Heart left ventricle (tissue), 16 donors: ENCODE measurements around the gene PDE6C. TPM values are rescaled to one million over a fixed set of nuclear protein-coding genes. Genes with fewer than 3 reads are reported as not detected.

Source experiments
- ATAC-seq, 4 donors: fragments of 200-7000 bp; cut with Tn5 transposase; one replicate each; pipeline ENCODE4 v1.9.1; 2020 to 2022; ENCODE audit warnings: moderate library complexity in 4 of 4, mild to moderate bottlenecking in 3 of 4, moderate number of reproducible peaks in 1 of 4
- DNase-seq, 5 donors: peaks; one replicate each; pipeline ENCODE4 v3.0.0-alpha.2; 2020
- H3K27ac ChIP-seq, 12 donors: fragments of 200-600 bp; sonication (generic) in 4 of 12; one replicate each; pipeline versions ENCODE4 v1.5.0 to v1.8.0; 2016 to 2022; ENCODE audit warnings: mild to moderate bottlenecking in 2 of 12
- H3K27me3 ChIP-seq, 9 donors: fragments of 200-600 bp; sonication (generic) in 2 of 9; one replicate each; pipeline versions ENCODE4 v1.5.1 to v1.8.0; 2016 to 2022; ENCODE audit warnings: mild to moderate bottlenecking in 3 of 9
- H3K36me3 ChIP-seq, 9 donors: fragments of 200-600 bp; sonication (generic) in 2 of 9; one replicate each; pipeline versions ENCODE4 v1.5.0 to v1.8.0; 2018 to 2022; ENCODE audit warnings: mild to moderate bottlenecking in 2 of 9
- H3K4me1 ChIP-seq, 12 donors: fragments of 200-600 bp; sonication (generic) in 4 of 12; one replicate each; pipeline versions ENCODE4 v1.5.0 to v1.8.0; 2016 to 2022; ENCODE audit warnings: mild to moderate bottlenecking in 3 of 12
- H3K4me3 ChIP-seq, 12 donors: fragments of 200-600 bp; sonication (generic) in 4 of 12; one replicate each; pipeline versions ENCODE4 v1.5.0 to v1.8.0; 2017 to 2022; ENCODE audit warnings: mild to moderate bottlenecking in 9 of 12, moderate library complexity in 4 of 12
- H3K9me3 ChIP-seq, 12 donors: fragments of 200-600 bp; sonication (generic) in 4 of 12; one replicate each; pipeline versions ENCODE4 v1.5.0 to v1.8.0; 2016 to 2022; ENCODE audit warnings: mild to moderate bottlenecking in 1 of 12
- CTCF ChIP-seq, 12 donors: fragments of 200-600 bp; sonication (generic) in 4 of 12; IDR thresholded peaks; one replicate each; pipeline versions ENCODE4 v1.5.0 to v1.8.0; 2018 to 2022; ENCODE audit warnings: antibody characterized with exemption in 12 of 12, mild to moderate bottlenecking in 5 of 12
- POLR2A ChIP-seq, 2 donors: fragments of 450-650 bp; IDR thresholded peaks; one replicate each; pipeline ENCODE4 v1.6.1; 2017; ENCODE audit warnings: antibody characterized with exemption in 2 of 2, mild to moderate bottlenecking in 2 of 2, moderate library complexity in 2 of 2
- WGBS, 4 donors: extraction: QIAGEN DNeasy Blood & Tissue Kit in 2 of 4; methylation state at CpG; one replicate each; pipeline versions ENCODE4 v1.1.5 to v1.1.7; 2013 to 2018; 5-methylcytosine and 5-hydroxymethylcytosine counted together
- intact Hi-C, 10 donors: fragments of 100-400 bp; cut with DNase I; formaldehyde crosslinking; loops; one replicate each; pipeline versions ENCODE4 v1.11.1 to v1.14.2; 2022
- polyA plus RNA-seq, 2 donors: library from polyadenylated mRNA; stranded (reverse); fragments of 200-250 nt; gene quantifications; one replicate each; pipeline ENCODE4 v1.2.3, GENCODE V29; 2013
- total RNA-seq, 9 donors: library from RNA; depleted of rRNA in 2 of 9; stranded (reverse); fragments of >200 nt in 2 of 9; fragmentation: NEBNext Ultra II Directional in 3 of 9; extraction: Animal tissue kit (Norgen Biotek cat#: 25700) in 3 of 9; gene quantifications; one replicate each; pipeline versions ENCODE4 v1.1.0 to v1.2.4, GENCODE V29; 2016 to 2023
- donor health status: ischemic (EF 13 %, LVEDD 7.1; RV severe dilation, severe dysfunction).
- donor health status: healthy with polysubstance abuse.
- donor health status: DM: no; HTN: yes; CAD: no.
- donor health status: DM: no; HTN: no; CAD: no.
- donor health status: ischemic (EF 25% LVEDD 6.9; RV normal size, moderate dysfunction).
- donor health status: ischemic (EF 25% LVEDD 5.7; RV mildly dilated, moderate dysfunction).
- donor health status: healthy.
- donor health status: DM: yes; HTN: yes; CAD: no.
- donor health status: ischemic (EF 35%, LVEDD 5.7; RV mildly dilated, moderate dysfunction).
- donor health status: nonischemic (EF 11% LVEDD 7.7; RV severe dilation, severe dysfunction).
- donor health status: DM: yes; HTN: yes; CAD: no.
- donor health status: PGD.
- donor health status: ischemic (EF 29% LVEDD 5.4; RV normal size, mild dysfunction).
- donor health status: nonischemic (EF 23%, LVEDD 6.1; RV moderate dilation, normal function).

The PDE6C gene
- total and polyA plus RNA-seq, 11 donors: not detected

GRCh38 chr10:93615576-93616235, 3.4 kb downstream of the PDE6C start:
- 69 to 82% (median 75%) methylated on average over 9 of the region's 9 CpGs for WGBS, 4 donors
- intact Hi-C loops: no loop called here
- Histone ChIP-seq H3K4me3 (peak overlapping the region in 1 of 12 donors; percentile 10), H3K27ac (peak overlapping the region in 1 of 12 donors; percentile 70), H3K27me3 (no peaks in the 10 kb centered on the region), H3K9me3 (no peaks in the 10 kb centered on the region), H3K4me1 (peaks cover 0 to 11% (median 0%) of the 10 kb centered on the region in 12 donors), H3K36me3 (no peaks in the 10 kb centered on the region)
- TF ChIP-seq POLR2A (IDR thresholded peaks at IDR 0.05) (no peak), CTCF (IDR thresholded peaks at IDR 0.05) (no peak)
- no peak for DNase-seq
- no peak for ATAC-seq

GRCh38 chr10:93620925-93621324, 8.6 kb downstream of the PDE6C start:
- H3K36me3 ChIP-seq: no peaks in the 10 kb centered on the region
- ATAC-seq (no peak), DNase-seq (no peak)
- H3K4me3 ChIP-seq: no peak overlapping the region
- intact Hi-C loops: no loop called here
- peaks cover 0 to 3% (median 0%) of the 10 kb centered on the region in 9 donors for H3K27me3 ChIP-seq
- H3K27ac ChIP-seq: no peak overlapping the region
- no peaks in the 10 kb centered on the region for H3K9me3 ChIP-seq
- TF ChIP-seq CTCF (IDR thresholded peaks at IDR 0.05) (no peak), POLR2A (IDR thresholded peaks at IDR 0.05) (no peak)
- WGBS, 4 donors: 69 to 83% (median 79%) methylated on average over 7 of the region's 7 CpGs
- peaks cover 0 to 11% (median 0%) of the 10 kb centered on the region in 12 donors for H3K4me1 ChIP-seq

- intact Hi-C loops: no loop called here
- whole genome bisulfite sequencing, 4 donors: 93 to 97% (median 94%) methylated on average over 1 of the region's 1 CpG
- no peaks in the 10 kb centered on the region for H3K9me3 ChIP-seq
Measured at GRCh38 chr10:93622942-93623341, 10.6 kb downstream of the PDE6C start.

GRCh38 chr10:93628858-93629257, 16.5 kb downstream of the PDE6C start:
- no peak for ATAC-seq
- Histone ChIP-seq H3K9me3 (no peaks in the 10 kb centered on the region), H3K27ac (no peak overlapping the region), H3K4me1 (no peaks in the 10 kb centered on the region), H3K4me3 (no peak overlapping the region), H3K27me3 (peaks cover 0 to 4% (median 0%) of the 10 kb centered on the region in 9 donors), H3K36me3 (no peaks in the 10 kb centered on the region)
- no peak for DNase-seq
- TF ChIP-seq CTCF (IDR thresholded peaks at IDR 0.05) (no peak), POLR2A (IDR thresholded peaks at IDR 0.05) (no peak)
- intact Hi-C loops: no loop called here
- 77 to 88% (median 79%) methylated on average over 4 of the region's 4 CpGs for WGBS, 4 donors

More at GRCh38 chr10:93622942-93623341, 10.6 kb downstream of the PDE6C start:
- no peak overlapping the region for H3K4me3 ChIP-seq
- no peak for DNase-seq
- H3K27me3 ChIP-seq: peaks cover 0 to 4% (median 0%) of the 10 kb centered on the region in 9 donors
- no peak for ATAC-seq
- no peaks in the 10 kb centered on the region for H3K4me1 ChIP-seq
- TF ChIP-seq POLR2A (IDR thresholded peaks at IDR 0.05) (no peak), CTCF (IDR thresholded peaks at IDR 0.05) (no peak)
- no peak overlapping the region for H3K27ac ChIP-seq
- no peaks in the 10 kb centered on the region for H3K36me3 ChIP-seq
